A549 (cell line): Measurements from ENCODE around the gene TNS3. TPM values are rescaled to one million over a fixed set of nuclear protein-coding genes. Genes with fewer than 3 reads are reported as not detected.
A peak's percentile ranks its signal among the peaks of the same experiment; 100 is the strongest.

Experiments used
- ATAC-seq, 2 experiments: fragments of 200-7000 bp in 1 of 2; fragments of >200 bp in 1 of 2; cut with Nextera tagmentation in 1 of 2; cut with Tn5 transposase in 1 of 2; 3 replicates each; pipeline versions ENCODE4 v1.8.0 to v1.9.1; 2018 to 2020; ENCODE audit warnings: mild to moderate bottlenecking in 1 of 2, moderate library complexity in 1 of 2
- CTCF ChIA-PET: fragments of 300-600 bp; sonication (Branson Sonifier 250); formaldehyde crosslinking; extraction: SDS; loops from one replicate; lab custom pipeline; 2021; ENCODE audit warnings: antibody characterized with exemption, inconsistent platforms; lab: Yijun Ruan, JAX
- POLR2A ChIA-PET: fragments of 350-600 bp; formaldehyde crosslinking; extraction: SDS; loops from one replicate; lab custom pipeline; 2021; ENCODE audit warnings: antibody characterized with exemption, inconsistent platforms; lab: Yijun Ruan, JAX
- DNase-seq, 2 experiments: peaks; one replicate each; pipeline versions ENCODE4 v3.0.0 to v3.0.0-alpha.2; 2011 to 2016; ENCODE audit warnings: low read depth in 1 of 2, low spot score in 1 of 2
- FAIRE-seq: peaks from 2 replicates; lab custom pipeline; 2011; peaks lifted over from hg19 to GRCh38; lab: Jason Lieb, UNC
- H3K27ac ChIP-seq, 2 experiments: fragments of >200 bp; sonication (Bioruptor Twin); formaldehyde crosslinking; 3 replicates each; pipeline ENCODE4 v1.5.1; 2016 to 2017
- H3K4me1 ChIP-seq: fragments of >200 bp; sonication (Bioruptor Twin); formaldehyde crosslinking; 3 replicates; pipeline ENCODE4 v1.6.1; 2016
- H3K4me2 ChIP-seq: fragments of >200 bp; sonication (Bioruptor Twin); formaldehyde crosslinking; 3 replicates; pipeline ENCODE4 v1.6.1; 2016
- H3K4me3 ChIP-seq: fragments of >200 bp; sonication (Bioruptor Twin); formaldehyde crosslinking; 3 replicates; pipeline ENCODE4 v1.5.1; 2016
- H3K9me3 ChIP-seq: fragments of >200 bp; sonication (Bioruptor Twin); formaldehyde crosslinking; 3 replicates; pipeline ENCODE4 v1.6.1; 2016
- ATOH8 ChIP-seq: fragments of 250-450 bp; sonication (Bioruptor Pico); IDR thresholded peaks from 2 replicates; pipeline ENCODE4 v1.5.0; 2020; ENCODE audit warnings: low read depth, mild to moderate bottlenecking, moderate library complexity
- CBX8 ChIP-seq: fragments of 200-600 bp; sonication (generic); IDR thresholded peaks from 2 replicates; pipeline ENCODE4 v1.6.1; 2016
- CHD2 ChIP-seq: fragments of 150-350 bp; IDR thresholded peaks from 2 replicates; pipeline ENCODE4 v1.6.1; 2014; ENCODE audit warnings: low read length; ENCODE audit not compliant: partially characterized antibody
- EHF ChIP-seq: fragments of 250-450 bp; sonication (Bioruptor Pico); IDR thresholded peaks from 2 replicates; pipeline ENCODE4 v1.5.0; 2020; ENCODE audit warnings: mild to moderate bottlenecking
- ELK1 ChIP-seq: fragments of 150-350 bp; IDR thresholded peaks from 2 replicates; pipeline ENCODE4 v1.6.1; 2014; ENCODE audit warnings: low read depth, mild to moderate bottlenecking, low read length
- EP300 ChIP-seq, 2 experiments: fragments of >200 bp; sonication (Bioruptor Twin); formaldehyde crosslinking; IDR thresholded peaks; 2 replicates in 1 of 2; 3 replicates in 1 of 2; pipeline ENCODE4 v1.6.1; 2016 to 2017
- ESRRA ChIP-seq: fragments of 150-350 bp; IDR thresholded peaks from 2 replicates; pipeline ENCODE4 v1.6.1; 2014; ENCODE audit warnings: mild to moderate bottlenecking, low read length, borderline replicate concordance
- FOSL2 ChIP-seq, 2 experiments: fragments of 450-650 bp in 1 of 2; fragments of >200 bp in 1 of 2; sonication (Bioruptor Twin) in 1 of 2; formaldehyde crosslinking; IDR thresholded peaks; 2 replicates each; pipeline versions ENCODE4 v1.5.0 to v1.6.1; 2016 to 2020; ENCODE audit warnings: mild to moderate bottlenecking in 1 of 2, moderate library complexity in 1 of 2
- FOXS1 ChIP-seq: fragments of 250-450 bp; sonication (Bioruptor Pico); IDR thresholded peaks from 2 replicates; pipeline ENCODE4 v1.5.0; 2020; ENCODE audit warnings: mild to moderate bottlenecking, moderate library complexity
- HES2 ChIP-seq: fragments of >200 bp; sonication (Bioruptor Twin); formaldehyde crosslinking; IDR thresholded peaks from 2 replicates; pipeline ENCODE4 v1.6.1; 2016
- HOXA7 ChIP-seq: fragments of 250-450 bp; sonication (Bioruptor Pico); IDR thresholded peaks from 2 replicates; pipeline ENCODE4 v1.5.0; 2020; ENCODE audit warnings: mild to moderate bottlenecking, moderate library complexity
- KDM5A ChIP-seq: fragments of 200-600 bp; sonication (generic); IDR thresholded peaks from 2 replicates; pipeline ENCODE4 v1.6.1; 2016; ENCODE audit warnings: antibody characterized with exemption, mild to moderate bottlenecking
- MYC ChIP-seq: IDR thresholded peaks from 2 replicates; pipeline ENCODE4 v1.6.1; 2012; ENCODE audit warnings: mild to moderate bottlenecking, inconsistent platforms, low read length, improper control_type of control experiment, borderline replicate concordance
- NFE2L2 ChIP-seq: fragments of 150-350 bp; conservative IDR thresholded peaks from 2 replicates; pipeline ENCODE4 v1.6.1; 2014; ENCODE audit warnings: low read length
- NR3C1 ChIP-seq: fragments of >200 bp; sonication (Bioruptor Twin); formaldehyde crosslinking; IDR thresholded peaks from 3 replicates; pipeline ENCODE4 v1.6.1; 2017
- POLR2AphosphoS2 ChIP-seq: conservative IDR thresholded peaks from 2 replicates; pipeline ENCODE4 v1.6.1; 2012; ENCODE audit warnings: low read length, improper control_type of control experiment, inconsistent platforms
- TFCP2L1 ChIP-seq: fragments of 250-450 bp; sonication (Bioruptor Pico); IDR thresholded peaks from 2 replicates; pipeline ENCODE4 v1.5.0; 2021; ENCODE audit warnings: mild to moderate bottlenecking
- TP53 ChIP-seq: fragments of 250-450 bp; sonication (Bioruptor Pico); IDR thresholded peaks from 2 replicates; pipeline ENCODE4 v1.5.0; 2021; ENCODE audit warnings: mild to moderate bottlenecking, moderate library complexity
- ZFP36 ChIP-seq: fragments of 450-650 bp; IDR thresholded peaks from 2 replicates; pipeline ENCODE4 v1.6.1; 2014; ENCODE audit warnings: borderline replicate concordance; ENCODE audit not compliant: partially characterized antibody
- ZNF302 ChIP-seq: fragments of 250-450 bp; sonication (Bioruptor Pico); IDR thresholded peaks from 2 replicates; pipeline ENCODE4 v1.9.0; 2021; ENCODE audit warnings: inconsistent platforms, mild to moderate bottlenecking, moderate library complexity
- WGBS: methylation state at CpG from one replicate; pipeline ENCODE4 v1.1.6; 2017; ENCODE audit errors: missing lambda C conversion rate; 5-methylcytosine and 5-hydroxymethylcytosine counted together
- polyA plus RNA-seq, 4 experiments: library from polyadenylated mRNA; depleted of rRNA in 3 of 4; stranded (reverse); fragments of >200 nt; fragmentation: RNase III in 1 of 4; extraction: RNeasy Plus Mini Kit Qiagen cat#74134 plus additional on column Dnase treatment in 1 of 4; gene quantifications; 2 replicates in 3 of 4; 3 replicates in 1 of 4; pipeline ENCODE4 v1.2.3, GENCODE V29; 2011 to 2017
- TF ChIP-seq, protein P1 (sequence below): fragments of 200-600 bp; sonication (generic); IDR thresholded peaks from 2 replicates; pipeline ENCODE4 v1.6.1; 2016; ENCODE audit warnings: antibody characterized with exemption, mild to moderate bottlenecking, moderate library complexity

Gene TNS3
- polyA plus RNA-seq, 2 of the 4 experiments (the other 2 are of a cell fraction), result 107 to 134 TPM

- Histone ChIP-seq H3K4me2 (no peak overlapping the region), H3K4me1 (no peaks in the 10 kb centered on the region), H3K27ac (no peak overlapping the region), H3K4me3 (no peak overlapping the region), H3K9me3 (peaks cover 13% of the 10 kb centered on the region; the same call in 2 of the 3 replicates)
- POLR2A ChIA-PET, result no interaction called here
- 82% methylated on average over 4 of the region's 4 CpGs for WGBS
- CTCF ChIA-PET, result interaction anchor here (1.7 kb wide), 1 partner anchor 19 kb away, joined by 7 read pairs; no protein-coding TSS in a partner anchor
- no peak for FAIRE-seq
- ATAC-seq, result peak in 1 of 2 experiments; percentile 11; a peak in 3 of 6 replicates
- no peak for DNase-seq
- peak; percentile 89 for TF ChIP-seq POLR2AphosphoS2
- no peak for TF ChIP-seq NR3C1
Observed at GRCh38 chr7:47273088-47273487, 308.8 kb downstream of the TNS3 start.

DNA sequence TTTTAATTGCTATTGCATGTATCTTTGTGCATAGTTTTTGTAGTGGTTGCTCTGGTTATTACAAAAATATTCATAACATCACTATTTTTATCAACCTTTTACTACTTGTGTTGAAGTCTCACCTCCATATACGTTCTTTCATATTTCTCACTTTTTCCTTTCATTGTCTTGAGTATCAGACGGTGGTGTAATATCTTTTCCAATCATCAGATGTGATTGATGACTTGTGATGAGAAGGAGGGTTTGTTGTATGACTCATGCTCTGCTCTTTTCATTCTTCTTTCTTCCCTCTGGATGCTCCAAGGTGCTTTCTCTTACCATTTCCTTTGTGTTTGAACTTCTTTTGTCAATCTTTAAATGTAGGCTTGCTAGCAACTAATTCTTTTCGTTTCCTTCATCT, 310.2 kb downstream of the TNS3 start:
- WGBS, result 70% methylated on average over 3 of the region's 3 CpGs
- peaks cover 4% of the 10 kb centered on the region for H3K4me1 ChIP-seq
- H3K27ac ChIP-seq, result no peak overlapping the region
- H3K9me3 ChIP-seq, result peaks cover 16% of the 10 kb centered on the region; the same call in 2 of the 3 replicates
- FAIRE-seq (no peak), ATAC-seq (no peak), DNase-seq (no peak)
- POLR2A ChIA-PET, result interaction anchor here (0.8 kb wide), 1 partner anchor 502 kb away, joined by 3 read pairs; no protein-coding TSS in a partner anchor
- CTCF ChIA-PET, result no interaction called here
- TF ChIP-seq EP300 (IDR thresholded peaks at IDR 0.05), result no peak
- TF ChIP-seq FOSL2 (IDR thresholded peaks at IDR 0.05), result no peak
- TF ChIP-seq FOSL2 (CRISPR knock-in tag; IDR thresholded peaks at IDR 0.05), result peak; percentile 68
- TF ChIP-seq TFCP2L1 (CRISPR knock-in tag), result no peak
- no peak overlapping the region for H3K4me3 ChIP-seq
- H3K4me2 ChIP-seq, result no peak overlapping the region

- DNase-seq, result no peak
- CTCF ChIA-PET, result interaction anchor here (0.7 to 1.6 kb wide), 2 partner anchors 15 to 669 kb away, joined by 3 to 8 read pairs; no protein-coding TSS in a partner anchor
- no peak overlapping the region for H3K4me3 ChIP-seq
- no peak for TF ChIP-seq HOXA7 (CRISPR knock-in tag)
- TF ChIP-seq ESRRA, result no peak
- peak; percentile 27; the same call in 1 of the 2 replicates for TF ChIP-seq POLR2AphosphoS2
- TF ChIP-seq, all 56 proteins: peak for 1
- H3K4me2 ChIP-seq, result no peak overlapping the region
- H3K9me3 ChIP-seq, result peaks cover 15% of the 10 kb centered on the region; the same call in 2 of the 3 replicates
- POLR2A ChIA-PET, result no interaction called here
- H3K4me1 ChIP-seq, result peaks cover 10% of the 10 kb centered on the region
- no peak overlapping the region for H3K27ac ChIP-seq
- FAIRE-seq, result no peak
- ATAC-seq, result peak in 1 of 2 experiments; percentile 1; a peak in 1 of 6 replicates
- 87% methylated on average over 7 of the region's 7 CpGs for WGBS
Observed at GRCh38 chr7:47268851-47269836, 312.8 kb downstream of the TNS3 start.

DNA sequence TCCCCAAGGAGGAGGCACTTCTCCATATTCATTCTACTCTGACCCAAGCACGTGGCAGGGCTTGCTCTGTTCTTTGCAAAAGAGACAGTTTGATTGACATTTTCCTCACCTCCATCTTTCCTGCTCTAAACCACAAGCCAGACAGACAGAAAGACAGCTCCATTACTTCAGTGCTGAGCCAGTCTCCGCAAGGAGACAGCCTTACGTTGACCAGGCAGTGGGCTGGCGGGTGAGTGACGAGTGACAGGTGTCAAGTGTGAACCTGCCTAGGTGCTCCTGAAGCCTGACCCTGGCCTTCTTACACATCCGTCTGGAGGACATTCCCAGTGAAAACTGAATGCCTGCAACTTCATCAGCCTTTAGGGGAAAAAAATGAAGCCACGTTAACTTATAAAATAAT, 314.6 kb downstream of the TNS3 start:
- no peak overlapping the region for H3K4me2 ChIP-seq
- no peak for ATAC-seq
- H3K27ac ChIP-seq, result peak overlapping the region in 1 of 2 experiments; percentile 45; a peak in 3 of 6 replicates
- POLR2A ChIA-PET, result no interaction called here
- H3K4me3 ChIP-seq, result no peak overlapping the region
- no peak for DNase-seq
- no peak for FAIRE-seq
- 92% methylated on average over 7 of the region's 7 CpGs for WGBS
- H3K4me1 ChIP-seq, result peaks cover 10% of the 10 kb centered on the region
- H3K9me3 ChIP-seq, result peaks cover 4% of the 10 kb centered on the region; the same call in 1 of the 3 replicates
- CTCF ChIA-PET, result interaction anchor here (1.0 to 5.0 kb wide), 26 partner anchors 10 to 842 kb away, joined by 3 to 69 read pairs (median 7); no protein-coding TSS in a partner anchor
- TF ChIP-seq, protein P1, sequence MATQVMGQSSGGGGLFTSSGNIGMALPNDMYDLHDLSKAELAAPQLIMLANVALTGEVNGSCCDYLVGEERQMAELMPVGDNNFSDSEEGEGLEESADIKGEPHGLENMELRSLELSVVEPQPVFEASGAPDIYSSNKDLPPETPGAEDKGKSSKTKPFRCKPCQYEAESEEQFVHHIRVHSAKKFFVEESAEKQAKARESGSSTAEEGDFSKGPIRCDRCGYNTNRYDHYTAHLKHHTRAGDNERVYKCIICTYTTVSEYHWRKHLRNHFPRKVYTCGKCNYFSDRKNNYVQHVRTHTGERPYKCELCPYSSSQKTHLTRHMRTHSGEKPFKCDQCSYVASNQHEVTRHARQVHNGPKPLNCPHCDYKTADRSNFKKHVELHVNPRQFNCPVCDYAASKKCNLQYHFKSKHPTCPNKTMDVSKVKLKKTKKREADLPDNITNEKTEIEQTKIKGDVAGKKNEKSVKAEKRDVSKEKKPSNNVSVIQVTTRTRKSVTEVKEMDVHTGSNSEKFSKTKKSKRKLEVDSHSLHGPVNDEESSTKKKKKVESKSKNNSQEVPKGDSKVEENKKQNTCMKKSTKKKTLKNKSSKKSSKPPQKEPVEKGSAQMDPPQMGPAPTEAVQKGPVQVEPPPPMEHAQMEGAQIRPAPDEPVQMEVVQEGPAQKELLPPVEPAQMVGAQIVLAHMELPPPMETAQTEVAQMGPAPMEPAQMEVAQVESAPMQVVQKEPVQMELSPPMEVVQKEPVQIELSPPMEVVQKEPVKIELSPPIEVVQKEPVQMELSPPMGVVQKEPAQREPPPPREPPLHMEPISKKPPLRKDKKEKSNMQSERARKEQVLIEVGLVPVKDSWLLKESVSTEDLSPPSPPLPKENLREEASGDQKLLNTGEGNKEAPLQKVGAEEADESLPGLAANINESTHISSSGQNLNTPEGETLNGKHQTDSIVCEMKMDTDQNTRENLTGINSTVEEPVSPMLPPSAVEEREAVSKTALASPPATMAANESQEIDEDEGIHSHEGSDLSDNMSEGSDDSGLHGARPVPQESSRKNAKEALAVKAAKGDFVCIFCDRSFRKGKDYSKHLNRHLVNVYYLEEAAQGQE, result no peak
- TF ChIP-seq MYC, result no peak
- TF ChIP-seq CHD2, result no peak
- no peak for TF ChIP-seq TP53
- no peak for TF ChIP-seq TFCP2L1 (CRISPR knock-in tag)
- no peak for TF ChIP-seq EHF
- no peak for TF ChIP-seq ELK1
- no peak for TF ChIP-seq NFE2L2
- no peak for TF ChIP-seq ATOH8 (CRISPR knock-in tag)
- TF ChIP-seq ZNF302 (CRISPR knock-in tag), result no peak
- TF ChIP-seq ZFP36, result no peak
- TF ChIP-seq HES2, result no peak
- no peak for TF ChIP-seq FOSL2 (IDR thresholded peaks at IDR 0.05)
- no peak for TF ChIP-seq FOSL2 (CRISPR knock-in tag; IDR thresholded peaks at IDR 0.05)
- TF ChIP-seq CBX8, result no peak
- no peak for TF ChIP-seq FOXS1 (CRISPR knock-in tag)
- TF ChIP-seq EP300 (IDR thresholded peaks at IDR 0.05), result no peak
- TF ChIP-seq KDM5A, result no peak
